Measurements from ENCODE around the gene ANKRD16. TPM values are rescaled to one million over a fixed set of nuclear protein-coding genes. Genes with fewer than 3 reads are reported as not detected.
A peak's percentile ranks its signal among the peaks of the same experiment; 100 is the strongest.

The ANKRD16 gene
- total and polyA plus RNA-seq, 2 of the 13 experiments (the other 11 are each of a cell fraction or from before 2014, with no cell fraction given), result 8.0 to 11.4 TPM

DNA sequence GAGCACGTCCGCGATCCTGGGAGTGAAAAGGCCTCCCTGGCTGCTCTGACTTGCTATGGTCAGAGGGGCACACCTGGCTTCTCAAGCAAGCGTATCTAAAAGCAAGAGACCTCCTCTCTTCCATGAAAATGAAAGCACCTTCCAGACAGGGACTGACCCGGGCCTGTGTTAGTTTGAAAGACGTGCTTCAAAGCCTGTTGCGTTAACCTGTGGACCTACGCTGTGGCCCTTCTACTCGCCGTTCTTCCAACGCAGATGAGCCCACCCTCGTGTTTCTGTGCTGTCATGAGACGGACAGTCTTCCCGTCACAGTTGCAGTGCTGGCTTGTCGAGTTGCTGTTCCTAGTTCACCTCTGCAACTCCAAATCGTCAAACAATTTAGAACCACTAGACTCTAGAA lies 61.0 kb downstream of the ANKRD16 start:
- no peaks in the 10 kb centered on the region for H3K9me3 ChIP-seq (ENCODE audit: low read length)
- FAIRE-seq (no peak), DNase-seq (ENCODE audit: low spot score) (no peak), ATAC-seq (peak; percentile 21)
- no TSS peak for BruUV-seq (replicated peaks)
- H3K4me3 ChIP-seq (replicated peaks in 1 of 3; ENCODE audit: insufficient read depth in 1 of 3, low read depth in 2 of 3, low read length in 3 of 3), result peak overlapping the region; percentile 44 to 63 (median 50)
- peak overlapping the region; percentile 99 for H2AFZ ChIP-seq (ENCODE audit: low read length)
- in situ Hi-C loops (cut with HindIII; ENCODE audit: extremely low pct_ligation_motif_present, low pct_unique_long_range_greater_than_20kb), result no loop called here
- H3K79me2 ChIP-seq (ENCODE audit: insufficient read depth, low read length), result no peaks in the 10 kb centered on the region
- intact Hi-C loops (cut with micrococcal nuclease; ENCODE audit: unreplicated experiment), result no loop called here
- CTCF ChIA-PET (ENCODE audit: low intra/inter-chr PET ratio, low total read pairs), result no interaction called here
- no peaks in the 10 kb centered on the region for H3K36me3 ChIP-seq (replicated peaks in 1 of 2; ENCODE audit: control insufficient read depth in 1 of 2, insufficient read depth in 2 of 2, low read length in 2 of 2)
- TF ChIP-seq SMARCE1 (IDR thresholded peaks at IDR 0.05; ENCODE audit: borderline replicate concordance) (no peak), ZSCAN21 (CRISPR knock-in tag; IDR thresholded peaks at IDR 0.05; ENCODE audit: borderline replicate concordance) (0 out of 2 replicates have a peak, but pooled peaks have one; percentile 30), SALL1 (CRISPR knock-in tag; IDR thresholded peaks at IDR 0.05) (peak; percentile 64), POLR2A (IDR thresholded peaks at IDR 0.05; ENCODE audit: insufficient read depth in 1 of 2, low read depth in 2 of 2, low read length in 2 of 2) (no peak), ZNF224 (CRISPR knock-in tag; IDR thresholded peaks at IDR 0.05) (no peak)
- TF ChIP-seq, protein P1, sequence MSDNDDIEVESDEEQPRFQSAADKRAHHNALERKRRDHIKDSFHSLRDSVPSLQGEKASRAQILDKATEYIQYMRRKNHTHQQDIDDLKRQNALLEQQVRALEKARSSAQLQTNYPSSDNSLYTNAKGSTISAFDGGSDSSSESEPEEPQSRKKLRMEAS (IDR thresholded peaks at IDR 0.05), result 0 out of 2 replicates have a peak, but pooled peaks have one; percentile 28
- TF ChIP-seq, protein P2, sequence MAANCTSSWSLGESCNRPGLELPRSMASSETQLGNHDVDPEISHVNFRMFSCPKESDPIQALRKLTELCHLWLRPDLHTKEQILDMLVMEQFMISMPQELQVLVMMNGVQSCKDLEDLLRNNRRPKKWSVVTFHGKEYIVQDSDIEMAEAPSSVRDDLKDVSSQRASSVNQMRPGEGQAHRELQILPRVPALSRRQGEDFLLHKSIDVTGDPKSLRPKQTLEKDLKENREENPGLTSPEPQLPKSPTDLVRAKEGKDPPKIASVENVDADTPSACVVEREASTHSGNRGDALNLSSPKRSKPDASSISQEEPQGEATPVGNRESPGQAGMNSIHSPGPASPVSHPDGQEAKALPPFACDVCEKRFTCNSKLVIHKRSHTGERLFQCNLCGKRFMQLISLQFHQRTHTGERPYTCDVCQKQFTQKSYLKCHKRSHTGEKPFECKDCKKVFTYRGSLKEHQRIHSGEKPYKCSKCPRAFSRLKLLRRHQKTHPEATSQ (CRISPR knock-in tag; IDR thresholded peaks at IDR 0.05; ENCODE audit: borderline replicate concordance), result no peak
- TF ChIP-seq, protein P3, sequence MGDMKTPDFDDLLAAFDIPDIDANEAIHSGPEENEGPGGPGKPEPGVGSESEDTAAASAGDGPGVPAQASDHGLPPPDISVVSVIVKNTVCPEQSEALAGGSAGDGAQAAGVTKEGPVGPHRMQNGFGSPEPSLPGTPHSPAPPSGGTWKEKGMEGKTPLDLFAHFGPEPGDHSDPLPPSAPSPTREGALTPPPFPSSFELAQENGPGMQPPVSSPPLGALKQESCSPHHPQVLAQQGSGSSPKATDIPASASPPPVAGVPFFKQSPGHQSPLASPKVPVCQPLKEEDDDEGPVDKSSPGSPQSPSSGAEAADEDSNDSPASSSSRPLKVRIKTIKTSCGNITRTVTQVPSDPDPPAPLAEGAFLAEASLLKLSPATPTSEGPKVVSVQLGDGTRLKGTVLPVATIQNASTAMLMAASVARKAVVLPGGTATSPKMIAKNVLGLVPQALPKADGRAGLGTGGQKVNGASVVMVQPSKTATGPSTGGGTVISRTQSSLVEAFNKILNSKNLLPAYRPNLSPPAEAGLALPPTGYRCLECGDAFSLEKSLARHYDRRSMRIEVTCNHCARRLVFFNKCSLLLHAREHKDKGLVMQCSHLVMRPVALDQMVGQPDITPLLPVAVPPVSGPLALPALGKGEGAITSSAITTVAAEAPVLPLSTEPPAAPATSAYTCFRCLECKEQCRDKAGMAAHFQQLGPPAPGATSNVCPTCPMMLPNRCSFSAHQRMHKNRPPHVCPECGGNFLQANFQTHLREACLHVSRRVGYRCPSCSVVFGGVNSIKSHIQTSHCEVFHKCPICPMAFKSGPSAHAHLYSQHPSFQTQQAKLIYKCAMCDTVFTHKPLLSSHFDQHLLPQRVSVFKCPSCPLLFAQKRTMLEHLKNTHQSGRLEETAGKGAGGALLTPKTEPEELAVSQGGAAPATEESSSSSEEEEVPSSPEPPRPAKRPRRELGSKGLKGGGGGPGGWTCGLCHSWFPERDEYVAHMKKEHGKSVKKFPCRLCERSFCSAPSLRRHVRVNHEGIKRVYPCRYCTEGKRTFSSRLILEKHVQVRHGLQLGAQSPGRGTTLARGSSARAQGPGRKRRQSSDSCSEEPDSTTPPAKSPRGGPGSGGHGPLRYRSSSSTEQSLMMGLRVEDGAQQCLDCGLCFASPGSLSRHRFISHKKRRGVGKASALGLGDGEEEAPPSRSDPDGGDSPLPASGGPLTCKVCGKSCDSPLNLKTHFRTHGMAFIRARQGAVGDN (CRISPR knock-in tag; IDR thresholded peaks at IDR 0.05), result peak; percentile 53
- peak overlapping the region; percentile 88 for H3K4me2 ChIP-seq (ENCODE audit: low read depth, low read length)
- H3K27ac ChIP-seq (ENCODE audit: extremely low read length, insufficient read depth, low read length), result no peak overlapping the region
- peak overlapping the region; percentile 64 for H3K9ac ChIP-seq (ENCODE audit: insufficient read depth, low read depth, low read length)
- POLR2A ChIA-PET, result interaction anchor here (1.3 to 4.6 kb wide), 2 partner anchors 10 to 15 kb away, joined by 3 to 21 read pairs; partner anchors contain the start of gene GDI2
- no peaks in the 10 kb centered on the region for H4K20me1 ChIP-seq (ENCODE audit: insufficient read depth, low read length)
- H3K27me3 ChIP-seq (ENCODE audit: control insufficient read depth in 1 of 2, insufficient read depth in 2 of 2, low read length in 2 of 2), result peaks cover 1 to 3% of the 10 kb centered on the region in 2 experiments; a peak in 2 of 5 replicates
- H3K4me1 ChIP-seq (ENCODE audit: insufficient read depth, low read length), result peaks cover 53% of the 10 kb centered on the region
- WGBS (ENCODE audit: low lambda C conversion rate), result 26% methylated on average over 16 of the region's 16 CpGs
